ENCODE data around the gene SLC22A7. TPM values are rescaled to one million over a fixed set of nuclear protein-coding genes. Genes with fewer than 3 reads are reported as not detected.

The SLC22A7 gene
- total RNA-seq, 1 donor from 2014 or later: not detected

- no peak for DNase-seq (ENCODE audit: extremely low spot score in 2 of 2)
- Histone ChIP-seq H3K27ac (no peak overlapping the region), H3K4me1 (peaks cover 32% of the 10 kb centered on the region), H3K4me3 (no peak overlapping the region), H3K36me3 (no peaks in the 10 kb centered on the region), H3K9me3 (no peaks in the 10 kb centered on the region), H3K27me3 (no peaks in the 10 kb centered on the region)
- intact Hi-C loops (cut with DNase I): no loop called here
- TF ChIP-seq POLR2A (IDR thresholded peaks at IDR 0.05) (no peak), CTCF (IDR thresholded peaks at IDR 0.05) (no peak), POLR2AphosphoS5 (IDR thresholded peaks at IDR 0.05; ENCODE audit: insufficient read depth in 1 of 2, low read depth in 1 of 2) (no peak)
Observed at GRCh38 chr6:43271103-43271815, 26.8 kb upstream of the SLC22A7 start.

- no peak for DNase-seq (ENCODE audit: extremely low spot score in 2 of 2)
- Histone ChIP-seq H3K4me1 (peaks cover 34% of the 10 kb centered on the region), H3K9me3 (no peaks in the 10 kb centered on the region), H3K36me3 (no peaks in the 10 kb centered on the region), H3K27me3 (no peaks in the 10 kb centered on the region), H3K4me3 (no peak overlapping the region), H3K27ac (no peak overlapping the region)
- TF ChIP-seq POLR2A (IDR thresholded peaks at IDR 0.05) (no peak), CTCF (IDR thresholded peaks at IDR 0.05) (no peak), POLR2AphosphoS5 (IDR thresholded peaks at IDR 0.05; ENCODE audit: insufficient read depth in 1 of 2, low read depth in 1 of 2) (no peak)
- intact Hi-C loops (cut with DNase I): no loop called here
Observed at GRCh38 chr6:43271944-43272343, 26.1 kb upstream of the SLC22A7 start.

- H3K27me3 ChIP-seq: no peaks in the 10 kb centered on the region
- H3K9me3 ChIP-seq: no peaks in the 10 kb centered on the region
- no peak for TF ChIP-seq POLR2A (IDR thresholded peaks at IDR 0.05)
- TF ChIP-seq CTCF (IDR thresholded peaks at IDR 0.05): no peak
- TF ChIP-seq POLR2AphosphoS5 (IDR thresholded peaks at IDR 0.05; ENCODE audit: insufficient read depth in 1 of 2, low read depth in 1 of 2): no peak
- intact Hi-C loops (cut with DNase I): no loop called here
- DNase-seq (ENCODE audit: extremely low spot score in 2 of 2): no peak
- H3K36me3 ChIP-seq: no peaks in the 10 kb centered on the region
- H3K27ac ChIP-seq: no peak overlapping the region
- H3K4me3 ChIP-seq: no peak overlapping the region
- peaks cover 33% of the 10 kb centered on the region for H3K4me1 ChIP-seq
Observed at GRCh38 chr6:43273707-43274106, 24.4 kb upstream of the SLC22A7 start.

- Histone ChIP-seq H3K4me1 (peaks cover 27% of the 10 kb centered on the region), H3K9me3 (no peaks in the 10 kb centered on the region), H3K4me3 (peak overlapping the region; percentile 43 to 63), H3K27me3 (no peaks in the 10 kb centered on the region), H3K27ac (no peak overlapping the region), H3K36me3 (no peaks in the 10 kb centered on the region)
- TF ChIP-seq POLR2A (IDR thresholded peaks at IDR 0.05) (no peak), POLR2AphosphoS5 (IDR thresholded peaks at IDR 0.05; ENCODE audit: insufficient read depth in 1 of 2, low read depth in 1 of 2) (no peak), CTCF (IDR thresholded peaks at IDR 0.05) (no peak)
- DNase-seq (ENCODE audit: extremely low spot score in 2 of 2): no peak
- intact Hi-C loops (cut with DNase I): no loop called here
Observed at GRCh38 chr6:43274127-43274915, 23.7 kb upstream of the SLC22A7 start.
